Measurements from ENCODE around the gene F7.

DNA sequence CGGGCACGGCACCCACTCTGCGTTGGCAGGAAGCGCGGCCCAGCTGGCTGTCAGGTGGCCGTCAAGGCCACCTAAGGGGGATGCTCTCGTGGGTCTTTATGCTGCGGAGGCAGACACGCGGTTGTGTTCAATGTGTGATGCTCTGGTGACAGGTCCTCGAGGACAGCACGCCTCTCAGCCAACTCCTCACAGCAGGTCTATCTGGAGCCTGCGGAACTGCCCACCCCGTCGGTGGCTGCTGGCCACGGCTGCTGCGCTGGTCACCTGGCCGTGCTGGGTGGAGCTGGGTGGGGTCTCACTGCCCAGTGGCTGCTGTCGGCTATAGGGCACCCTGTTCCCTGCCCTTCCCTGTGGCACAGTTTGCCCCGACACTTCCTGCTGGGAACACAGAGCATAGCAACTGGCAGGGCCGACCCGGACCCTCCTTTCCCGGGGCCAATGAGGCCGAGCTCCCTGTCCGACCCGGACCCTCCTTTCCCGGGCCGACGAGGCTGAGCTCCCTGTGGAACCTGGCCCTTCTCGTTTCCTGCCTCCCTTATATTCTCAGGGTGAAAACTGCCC, 14.3 kb upstream of the F7 start:
- no peak for TF ChIP-seq ZBTB1 (tag by site-specific recombination; IDR thresholded peaks at IDR 0.05)
- no peak for TF ChIP-seq RBAK (tag by site-specific recombination; IDR thresholded peaks at IDR 0.05)
- TF ChIP-seq ZNF692 (tag by site-specific recombination; IDR thresholded peaks at IDR 0.05), result no peak
- no peak for TF ChIP-seq YY2 (tag by site-specific recombination; IDR thresholded peaks at IDR 0.05)
- no peak for TF ChIP-seq ZSCAN5A (tag by site-specific recombination; IDR thresholded peaks at IDR 0.05)

Data from HEK293 (cell line).